HepG2 (cell line): Measurements from ENCODE around the gene KAT7. TPM values are rescaled to one million over a fixed set of nuclear protein-coding genes. Genes with fewer than 3 reads are reported as not detected.

Source experiments
- ARNTL ChIP-seq: sonication (generic); formaldehyde crosslinking; IDR thresholded peaks from 2 replicates; pipeline ENCODE4 v1.4.0; 2020; ENCODE audit warnings: mild to moderate bottlenecking, missing genetic modification reagents
- ATF7-NPFF ChIP-seq: sonication (generic); formaldehyde crosslinking; IDR thresholded peaks from 2 replicates; pipeline ENCODE4 v1.8.1; 2023; ENCODE audit warnings: mild to moderate bottlenecking, low read depth, missing genetic modification reagents, moderate library complexity
- DZIP1 ChIP-seq: sonication (generic); formaldehyde crosslinking; IDR thresholded peaks from 2 replicates; pipeline ENCODE4 v1.5.0; 2020; ENCODE audit warnings: mild to moderate bottlenecking, missing genetic modification reagents
- ELF3 ChIP-seq: IDR thresholded peaks from 2 replicates; pipeline ENCODE4 v1.6.1; 2016; ENCODE audit warnings: missing genetic modification reagents, missing compliant biosample characterization
- FOSL1 ChIP-seq: sonication (generic); formaldehyde crosslinking; IDR thresholded peaks from 2 replicates; pipeline ENCODE4 v1.9.0; 2021; ENCODE audit warnings: missing genetic modification reagents, borderline replicate concordance
- KLF6 ChIP-seq: IDR thresholded peaks from 2 replicates; pipeline ENCODE4 v1.8.0; 2016; ENCODE audit warnings: missing biosample characterization, missing genetic modification reagents
- NONO ChIP-seq, 2 experiments: fragments of 450-650 bp in 1 of 2; sonication (generic) in 1 of 2; formaldehyde crosslinking in 1 of 2; IDR thresholded peaks in 1 of 2; conservative IDR thresholded peaks in 1 of 2; 2 replicates each; pipeline versions ENCODE4 v1.6.1 to v1.8.0; 2017 to 2022; ENCODE audit warnings: mild to moderate bottlenecking in 1 of 2, missing genetic modification reagents in 1 of 2, moderate library complexity in 1 of 2
- SALL1 ChIP-seq: sonication (generic); formaldehyde crosslinking; IDR thresholded peaks from 2 replicates; pipeline ENCODE4 v1.8.0; 2022; ENCODE audit warnings: mild to moderate bottlenecking, missing genetic modification reagents
- SMAD1 ChIP-seq: sonication (generic); formaldehyde crosslinking; IDR thresholded peaks from 2 replicates; pipeline ENCODE4 v1.4.0; 2020; ENCODE audit warnings: missing genetic modification reagents, low read depth, mild to moderate bottlenecking, borderline replicate concordance
- SRF ChIP-seq: IDR thresholded peaks from 2 replicates; pipeline ENCODE4 v1.6.1; 2011; ENCODE audit warnings: mild to moderate bottlenecking, low read depth, low read length, moderate library complexity
- ZFP82 ChIP-seq: sonication (generic); formaldehyde crosslinking; IDR thresholded peaks from 2 replicates; pipeline ENCODE4 v1.5.1; 2020; ENCODE audit warnings: mild to moderate bottlenecking, missing genetic modification reagents, borderline replicate concordance
- ZNF121 ChIP-seq: sonication (generic); formaldehyde crosslinking; IDR thresholded peaks from 2 replicates; pipeline ENCODE4 v1.5.0; 2020; ENCODE audit warnings: mild to moderate bottlenecking, missing genetic modification reagents
- ZNF660 ChIP-seq: sonication (generic); formaldehyde crosslinking; IDR thresholded peaks from 2 replicates; pipeline ENCODE4 v1.5.1; 2020; ENCODE audit warnings: mild to moderate bottlenecking, low read depth, missing genetic modification reagents, borderline replicate concordance
- ZNF839 ChIP-seq: sonication (generic); formaldehyde crosslinking; IDR thresholded peaks from 2 replicates; pipeline ENCODE4 v1.4.0; 2020; ENCODE audit warnings: missing genetic modification reagents, mild to moderate bottlenecking, borderline replicate concordance
- polyA plus RNA-seq, 8 experiments: library from polyadenylated mRNA; depleted of rRNA in 3 of 8; stranded (reverse) in 7 of 8; unstranded in 1 of 8; fragments of >200 nt; fragmentation: Illumina TruSeq in 4 of 8; extraction: Trizol in 4 of 8; gene quantifications; 2 replicates each; pipeline versions ENCODE4 v1.2.1 to v1.2.3, GENCODE V29; 2011 to 2016; ENCODE audit warnings: low read depth in 4 of 8, missing spikeins in 1 of 8, mixed read lengths in 1 of 8; ENCODE audit not compliant: insufficient read depth in 1 of 8
- total RNA-seq, 5 experiments: library from RNA; depleted of rRNA; stranded (reverse); fragments of >200 nt; fragmentation: Illumina TruSeq; extraction: Trizol; gene quantifications; 2 replicates each; pipeline ENCODE4 v1.2.3, GENCODE V29; 2016; ENCODE audit warnings: low read depth in 1 of 5
- TF ChIP-seq, protein P1 (sequence below): sonication (generic); formaldehyde crosslinking; IDR thresholded peaks from 2 replicates; pipeline ENCODE4 v1.4.0; 2020; ENCODE audit warnings: mild to moderate bottlenecking, missing genetic modification reagents
- TF ChIP-seq, protein P2 (sequence below), 2 experiments: IDR thresholded peaks; 2 replicates each; pipeline ENCODE4 v1.6.1; 2011 to 2012; ENCODE audit warnings: low read length in 2 of 2, borderline replicate concordance in 1 of 2, low read depth in 1 of 2, mild to moderate bottlenecking in 1 of 2, moderate library complexity in 1 of 2
- TF ChIP-seq, protein P3 (sequence below): sonication (generic); formaldehyde crosslinking; IDR thresholded peaks from 2 replicates; pipeline ENCODE4 v1.4.0; 2020; ENCODE audit warnings: missing genetic modification reagents

The KAT7 gene
- total and polyA plus RNA-seq, 2 of the 13 experiments (the other 11 are each of a cell fraction or from before 2014, with no cell fraction given): 21.2 to 39.2 TPM

GRCh38 chr17:49880291-49881053 is 92.0 kb downstream of the KAT7 start (continued):
- TF ChIP-seq, protein P1, sequence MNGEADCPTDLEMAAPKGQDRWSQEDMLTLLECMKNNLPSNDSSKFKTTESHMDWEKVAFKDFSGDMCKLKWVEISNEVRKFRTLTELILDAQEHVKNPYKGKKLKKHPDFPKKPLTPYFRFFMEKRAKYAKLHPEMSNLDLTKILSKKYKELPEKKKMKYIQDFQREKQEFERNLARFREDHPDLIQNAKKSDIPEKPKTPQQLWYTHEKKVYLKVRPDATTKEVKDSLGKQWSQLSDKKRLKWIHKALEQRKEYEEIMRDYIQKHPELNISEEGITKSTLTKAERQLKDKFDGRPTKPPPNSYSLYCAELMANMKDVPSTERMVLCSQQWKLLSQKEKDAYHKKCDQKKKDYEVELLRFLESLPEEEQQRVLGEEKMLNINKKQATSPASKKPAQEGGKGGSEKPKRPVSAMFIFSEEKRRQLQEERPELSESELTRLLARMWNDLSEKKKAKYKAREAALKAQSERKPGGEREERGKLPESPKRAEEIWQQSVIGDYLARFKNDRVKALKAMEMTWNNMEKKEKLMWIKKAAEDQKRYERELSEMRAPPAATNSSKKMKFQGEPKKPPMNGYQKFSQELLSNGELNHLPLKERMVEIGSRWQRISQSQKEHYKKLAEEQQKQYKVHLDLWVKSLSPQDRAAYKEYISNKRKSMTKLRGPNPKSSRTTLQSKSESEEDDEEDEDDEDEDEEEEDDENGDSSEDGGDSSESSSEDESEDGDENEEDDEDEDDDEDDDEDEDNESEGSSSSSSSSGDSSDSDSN (CRISPR knock-in tag): peak; percentile 51; the same call in 1 of the 2 replicates
- TF ChIP-seq ZNF121 (CRISPR knock-in tag): 0 out of 2 replicates have a peak, but pooled peaks have one; percentile 31
- peak; percentile 61 for TF ChIP-seq SALL1 (CRISPR knock-in tag)
- TF ChIP-seq, protein P2, sequence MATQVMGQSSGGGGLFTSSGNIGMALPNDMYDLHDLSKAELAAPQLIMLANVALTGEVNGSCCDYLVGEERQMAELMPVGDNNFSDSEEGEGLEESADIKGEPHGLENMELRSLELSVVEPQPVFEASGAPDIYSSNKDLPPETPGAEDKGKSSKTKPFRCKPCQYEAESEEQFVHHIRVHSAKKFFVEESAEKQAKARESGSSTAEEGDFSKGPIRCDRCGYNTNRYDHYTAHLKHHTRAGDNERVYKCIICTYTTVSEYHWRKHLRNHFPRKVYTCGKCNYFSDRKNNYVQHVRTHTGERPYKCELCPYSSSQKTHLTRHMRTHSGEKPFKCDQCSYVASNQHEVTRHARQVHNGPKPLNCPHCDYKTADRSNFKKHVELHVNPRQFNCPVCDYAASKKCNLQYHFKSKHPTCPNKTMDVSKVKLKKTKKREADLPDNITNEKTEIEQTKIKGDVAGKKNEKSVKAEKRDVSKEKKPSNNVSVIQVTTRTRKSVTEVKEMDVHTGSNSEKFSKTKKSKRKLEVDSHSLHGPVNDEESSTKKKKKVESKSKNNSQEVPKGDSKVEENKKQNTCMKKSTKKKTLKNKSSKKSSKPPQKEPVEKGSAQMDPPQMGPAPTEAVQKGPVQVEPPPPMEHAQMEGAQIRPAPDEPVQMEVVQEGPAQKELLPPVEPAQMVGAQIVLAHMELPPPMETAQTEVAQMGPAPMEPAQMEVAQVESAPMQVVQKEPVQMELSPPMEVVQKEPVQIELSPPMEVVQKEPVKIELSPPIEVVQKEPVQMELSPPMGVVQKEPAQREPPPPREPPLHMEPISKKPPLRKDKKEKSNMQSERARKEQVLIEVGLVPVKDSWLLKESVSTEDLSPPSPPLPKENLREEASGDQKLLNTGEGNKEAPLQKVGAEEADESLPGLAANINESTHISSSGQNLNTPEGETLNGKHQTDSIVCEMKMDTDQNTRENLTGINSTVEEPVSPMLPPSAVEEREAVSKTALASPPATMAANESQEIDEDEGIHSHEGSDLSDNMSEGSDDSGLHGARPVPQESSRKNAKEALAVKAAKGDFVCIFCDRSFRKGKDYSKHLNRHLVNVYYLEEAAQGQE (IDR thresholded peaks at IDR 0.05; ENCODE audit: borderline replicate concordance in 1 of 2, low read depth in 1 of 2, low read length in 2 of 2): no peak
- TF ChIP-seq ZNF660 (CRISPR knock-in tag): no peak
- no peak for TF ChIP-seq SRF
- 0 out of 2 replicates have a peak, but pooled peaks have one; percentile 52 for TF ChIP-seq KLF6 (CRISPR knock-in tag)
- no peak for TF ChIP-seq DZIP1 (CRISPR knock-in tag)
- no peak for TF ChIP-seq FOSL1 (CRISPR knock-in tag)
- TF ChIP-seq, protein P3, sequence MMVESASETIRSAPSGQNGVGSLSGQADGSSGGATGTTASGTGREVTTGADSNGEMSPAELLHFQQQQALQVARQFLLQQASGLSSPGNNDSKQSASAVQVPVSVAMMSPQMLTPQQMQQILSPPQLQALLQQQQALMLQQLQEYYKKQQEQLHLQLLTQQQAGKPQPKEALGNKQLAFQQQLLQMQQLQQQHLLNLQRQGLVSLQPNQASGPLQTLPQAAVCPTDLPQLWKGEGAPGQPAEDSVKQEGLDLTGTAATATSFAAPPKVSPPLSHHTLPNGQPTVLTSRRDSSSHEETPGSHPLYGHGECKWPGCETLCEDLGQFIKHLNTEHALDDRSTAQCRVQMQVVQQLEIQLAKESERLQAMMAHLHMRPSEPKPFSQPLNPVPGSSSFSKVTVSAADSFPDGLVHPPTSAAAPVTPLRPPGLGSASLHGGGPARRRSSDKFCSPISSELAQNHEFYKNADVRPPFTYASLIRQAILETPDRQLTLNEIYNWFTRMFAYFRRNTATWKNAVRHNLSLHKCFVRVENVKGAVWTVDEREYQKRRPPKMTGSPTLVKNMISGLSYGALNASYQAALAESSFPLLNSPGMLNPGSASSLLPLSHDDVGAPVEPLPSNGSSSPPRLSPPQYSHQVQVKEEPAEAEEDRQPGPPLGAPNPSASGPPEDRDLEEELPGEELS: no peak
- TF ChIP-seq ZNF839: peak; percentile 50; the same call in 1 of the 2 replicates
- TF ChIP-seq ATF7-NPFF: peak; percentile 56; the same call in 1 of the 2 replicates
- 0 out of 2 replicates have a peak, but pooled peaks have one; percentile 34 for TF ChIP-seq SMAD1
- TF ChIP-seq NONO (IDR thresholded peaks at IDR 0.05): no peak
- TF ChIP-seq NONO (CRISPR knock-in tag; conservative IDR thresholded peaks at IDR 0.05): no peak
- TF ChIP-seq ELF3 (CRISPR knock-in tag): 0 out of 2 replicates have a peak, but pooled peaks have one; percentile 17
- 0 out of 2 replicates have a peak, but pooled peaks have one; percentile 30 for TF ChIP-seq ARNTL (CRISPR knock-in tag)
- no peak for TF ChIP-seq ZFP82 (CRISPR knock-in tag)
